SK-N-SH treated with all-trans-retinoic acid at 6 μM for 48 hours (cell line): ENCODE results near the gene PICK1.
A peak's percentile ranks its signal among the peaks of the same experiment; 100 is the strongest.

Experiments used
- ATAC-seq: fragments of 200-7000 bp; cut with Tn5 transposase; 3 replicates; pipeline ENCODE4 v1.9.1; 2020; ENCODE audit warnings: mild to moderate bottlenecking, moderate library complexity
- BACH2 ChIP-seq: fragments of 250-450 bp; sonication (Bioruptor Pico); IDR thresholded peaks from 2 replicates; pipeline ENCODE4 v1.9.0; 2021; ENCODE audit warnings: mild to moderate bottlenecking, borderline replicate concordance
- CSDC2 ChIP-seq: fragments of 250-450 bp; sonication (Bioruptor Pico); IDR thresholded peaks from 2 replicates; pipeline ENCODE4 v1.5.0; 2020; ENCODE audit warnings: mild to moderate bottlenecking, moderate library complexity
- ESRRG ChIP-seq: fragments of 250-450 bp; sonication (Bioruptor Pico); IDR thresholded peaks from 2 replicates; pipeline ENCODE4 v1.6.1; 2021; ENCODE audit warnings: mild to moderate bottlenecking
- GLIS3 ChIP-seq: fragments of 250-450 bp; sonication (Bioruptor Pico); IDR thresholded peaks from 2 replicates; pipeline ENCODE4 v1.5.0; 2020; ENCODE audit warnings: mild to moderate bottlenecking, moderate library complexity
- ISL1 ChIP-seq: fragments of 250-450 bp; sonication (Bioruptor Pico); IDR thresholded peaks from 2 replicates; pipeline ENCODE4 v2.1.2; 2022; ENCODE audit warnings: mild to moderate bottlenecking, moderate library complexity
- PPARA ChIP-seq: fragments of 250-450 bp; sonication (Bioruptor Pico); IDR thresholded peaks from 2 replicates; pipeline ENCODE4 v1.5.0; 2020; ENCODE audit warnings: mild to moderate bottlenecking, borderline replicate concordance
- RARB ChIP-seq: fragments of 250-450 bp; sonication (Bioruptor Pico); IDR thresholded peaks from 2 replicates; pipeline ENCODE4 v1.8.0; 2021; ENCODE audit warnings: mild to moderate bottlenecking, moderate library complexity
- TCF4 ChIP-seq: fragments of 250-450 bp; sonication (Bioruptor Pico); IDR thresholded peaks from 2 replicates; pipeline ENCODE4 v1.8.0; 2021; ENCODE audit warnings: mild to moderate bottlenecking, moderate library complexity, borderline replicate concordance
- TOX ChIP-seq: fragments of 250-450 bp; sonication (Bioruptor Pico); IDR thresholded peaks from 2 replicates; pipeline ENCODE4 v1.8.0; 2021; ENCODE audit warnings: mild to moderate bottlenecking, moderate library complexity, borderline replicate concordance
- ZFP3 ChIP-seq: fragments of 250-450 bp; sonication (Bioruptor Pico); IDR thresholded peaks from 2 replicates; pipeline ENCODE4 v1.5.0; 2020; ENCODE audit warnings: mild to moderate bottlenecking, moderate library complexity
- ZFP30 ChIP-seq: fragments of 450-650 bp; formaldehyde crosslinking; IDR thresholded peaks from 2 replicates; pipeline ENCODE4 v1.5.0; 2022; ENCODE audit warnings: mild to moderate bottlenecking, moderate library complexity
- ZNF8 ChIP-seq: fragments of 450-650 bp; formaldehyde crosslinking; IDR thresholded peaks from 2 replicates; pipeline ENCODE4 v1.5.0; 2020; ENCODE audit warnings: mild to moderate bottlenecking, moderate library complexity
- TF ChIP-seq, protein P1 (sequence below): fragments of 250-450 bp; sonication (Bioruptor Pico); IDR thresholded peaks from 2 replicates; pipeline ENCODE4 v1.5.1; 2021; ENCODE audit warnings: mild to moderate bottlenecking, moderate library complexity
- TF ChIP-seq, protein P2 (sequence below): fragments of 250-450 bp; sonication (Bioruptor Pico); IDR thresholded peaks from 2 replicates; pipeline ENCODE4 v1.8.0; 2021; ENCODE audit warnings: low read depth, mild to moderate bottlenecking, moderate library complexity, borderline replicate concordance
- TF ChIP-seq, protein P3 (sequence below): fragments of 250-450 bp; sonication (Bioruptor Pico); IDR thresholded peaks from 2 replicates; pipeline ENCODE4 v1.5.1; 2020; ENCODE audit warnings: low read depth, mild to moderate bottlenecking, moderate library complexity
- TF ChIP-seq, protein P4 (sequence below): fragments of 250-450 bp; sonication (Bioruptor Pico); IDR thresholded peaks from 2 replicates; pipeline ENCODE4 v1.8.0; 2020; ENCODE audit warnings: mild to moderate bottlenecking, moderate library complexity, borderline replicate concordance

PICK1 gene

DNA sequence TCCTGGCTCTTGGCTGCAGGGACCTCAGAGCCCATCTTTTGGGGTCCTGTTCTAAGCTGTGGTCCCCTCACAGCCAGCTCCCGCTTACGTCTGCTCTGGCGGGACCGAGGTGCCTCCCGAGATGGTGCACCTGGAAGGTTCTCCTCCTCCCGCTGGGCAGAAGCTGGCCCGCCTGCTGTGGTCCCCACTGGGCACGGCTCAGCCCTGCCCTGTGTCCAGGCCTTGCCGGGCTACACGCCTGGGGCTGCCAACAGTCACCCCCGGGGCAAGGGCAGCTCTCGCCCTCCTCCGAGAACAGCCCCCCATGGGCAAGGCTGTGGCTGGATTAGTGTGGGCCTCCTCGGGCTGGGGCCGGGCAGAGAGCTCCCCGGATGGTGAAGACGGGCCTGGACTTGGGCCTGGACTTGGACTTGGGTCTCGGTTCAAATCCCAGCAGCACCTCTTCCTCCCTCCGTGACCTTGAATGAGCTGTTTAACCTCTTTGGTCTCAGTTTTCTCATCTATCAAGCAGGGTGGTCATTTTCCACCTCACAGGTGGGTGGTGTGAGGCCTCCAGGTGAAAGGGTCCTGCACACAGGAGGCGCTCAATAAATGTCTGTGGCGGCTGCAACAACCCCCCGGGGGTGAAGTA is 52.3 kb downstream of the PICK1 start:
- TF ChIP-seq, protein P1, sequence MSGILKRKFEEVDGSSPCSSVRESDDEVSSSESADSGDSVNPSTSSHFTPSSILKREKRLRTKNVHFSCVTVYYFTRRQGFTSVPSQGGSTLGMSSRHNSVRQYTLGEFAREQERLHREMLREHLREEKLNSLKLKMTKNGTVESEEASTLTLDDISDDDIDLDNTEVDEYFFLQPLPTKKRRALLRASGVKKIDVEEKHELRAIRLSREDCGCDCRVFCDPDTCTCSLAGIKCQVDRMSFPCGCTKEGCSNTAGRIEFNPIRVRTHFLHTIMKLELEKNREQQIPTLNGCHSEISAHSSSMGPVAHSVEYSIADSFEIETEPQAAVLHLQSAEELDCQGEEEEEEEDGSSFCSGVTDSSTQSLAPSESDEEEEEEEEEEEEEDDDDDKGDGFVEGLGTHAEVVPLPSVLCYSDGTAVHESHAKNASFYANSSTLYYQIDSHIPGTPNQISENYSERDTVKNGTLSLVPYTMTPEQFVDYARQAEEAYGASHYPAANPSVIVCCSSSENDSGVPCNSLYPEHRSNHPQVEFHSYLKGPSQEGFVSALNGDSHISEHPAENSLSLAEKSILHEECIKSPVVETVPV (CRISPR knock-in tag) = no peak
- no peak for TF ChIP-seq ZFP3 (CRISPR knock-in tag)
- ATAC-seq = peak; percentile 30; the same call in 2 of the 3 replicates

DNA sequence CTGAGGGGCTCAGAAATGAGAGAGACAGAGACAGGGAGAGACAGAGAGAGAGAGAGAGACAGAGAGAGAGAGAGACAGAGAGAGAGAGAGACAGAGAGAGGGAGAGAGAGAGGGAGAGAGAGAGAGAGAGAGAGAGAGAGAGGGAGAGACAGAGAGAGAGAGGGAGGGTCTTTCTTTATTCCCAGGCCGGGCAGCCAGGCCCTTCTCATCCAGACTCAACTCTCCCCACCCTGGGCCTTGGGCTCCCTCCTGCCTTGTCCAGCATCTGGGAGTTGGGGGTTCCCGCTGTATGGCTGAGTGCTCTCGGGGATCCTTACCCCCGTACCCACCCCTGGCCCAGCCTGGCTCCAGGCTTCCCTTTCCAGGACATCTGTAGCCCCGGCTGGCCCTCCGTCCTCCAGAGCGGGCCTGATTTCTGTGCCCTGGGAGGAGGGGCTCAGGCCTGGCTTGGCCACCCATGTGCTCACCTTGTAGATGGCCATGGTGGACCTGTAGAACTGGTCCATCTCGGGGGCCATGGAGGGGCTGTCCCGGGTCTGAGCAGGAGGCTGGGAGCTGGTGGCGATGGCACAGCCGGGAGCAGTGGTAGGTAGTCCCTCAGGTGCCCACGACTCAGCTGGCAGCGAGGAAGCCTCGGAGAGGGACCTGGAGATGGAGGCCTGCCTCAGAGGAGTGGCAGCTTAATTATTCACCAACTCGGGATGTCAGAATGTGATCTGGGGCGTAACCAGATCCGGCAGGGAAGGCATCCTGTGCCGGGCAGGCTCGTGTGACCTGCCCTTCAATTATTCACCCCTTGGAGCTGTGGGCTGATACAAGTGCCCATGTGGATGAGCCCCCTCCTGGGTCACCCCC is 53.0 kb downstream of the PICK1 start, which contains the start of gene BAIAP2L2:
Gene BAIAP2L2, minus strand, starts transcription at position 677 of the 855 bp plus-strand sequence. Its CDS starts 159 bp downstream, at position 518.
- ATAC-seq = no peak

DNA sequence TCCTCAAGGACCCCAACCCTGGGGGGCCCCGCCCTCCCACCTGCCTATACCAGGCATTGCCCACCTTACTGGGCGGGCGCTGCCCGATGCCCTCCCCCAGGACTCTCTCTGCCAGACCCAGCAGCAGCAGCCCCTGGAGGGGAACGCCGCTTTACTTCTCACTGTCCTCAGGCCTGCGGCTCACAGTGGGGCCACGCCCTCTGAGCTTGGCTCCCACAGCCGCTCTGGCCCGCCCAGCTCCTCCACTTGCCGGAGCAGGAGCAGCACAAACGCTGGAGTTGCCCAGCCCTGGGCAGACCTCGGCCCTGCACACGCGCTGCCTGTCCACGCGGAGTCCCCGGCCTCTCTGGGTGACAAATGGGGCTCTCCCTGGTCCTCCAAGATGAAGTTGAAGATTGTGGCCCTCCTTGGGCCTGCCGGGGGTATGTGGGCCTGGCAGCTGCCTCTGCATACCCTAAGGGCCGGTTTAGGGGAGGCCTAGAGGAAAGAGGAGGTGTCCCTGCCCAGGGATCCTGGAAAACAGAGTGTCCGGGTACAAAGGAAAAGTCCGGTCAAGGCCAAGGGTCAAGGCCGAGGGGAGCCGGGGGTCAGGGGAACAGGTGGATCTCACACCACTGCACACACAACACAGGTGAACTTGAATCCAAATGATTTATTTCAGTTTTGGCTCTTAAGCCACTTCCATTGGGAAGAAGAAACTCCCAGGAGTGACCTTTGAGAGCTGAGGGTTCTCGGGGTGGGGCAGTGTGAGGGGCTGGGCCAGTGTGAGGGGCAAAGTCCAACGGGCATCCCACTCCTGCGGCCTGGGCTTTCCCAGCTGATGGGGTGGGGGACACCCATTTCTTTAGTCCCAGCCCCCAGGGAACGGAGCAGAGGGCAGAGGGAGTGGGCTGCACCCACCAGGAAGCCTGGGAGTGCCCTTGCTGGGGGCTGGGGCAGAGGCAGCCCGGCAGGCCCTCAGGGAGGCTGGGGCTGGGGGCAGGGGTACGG is 54.0 kb downstream of the PICK1 start:
- ATAC-seq = no peak
- TF ChIP-seq TCF4 (CRISPR knock-in tag) (no peak), CSDC2 (CRISPR knock-in tag) (no peak), BACH2 (CRISPR knock-in tag) (no peak), GLIS3 (no peak), ZNF8 (CRISPR knock-in tag) (no peak), ZFP30 (CRISPR knock-in tag) (no peak), PPARA (CRISPR knock-in tag) (no peak), RARB (CRISPR knock-in tag) (no peak), TOX (no peak)
- TF ChIP-seq, protein P2, sequence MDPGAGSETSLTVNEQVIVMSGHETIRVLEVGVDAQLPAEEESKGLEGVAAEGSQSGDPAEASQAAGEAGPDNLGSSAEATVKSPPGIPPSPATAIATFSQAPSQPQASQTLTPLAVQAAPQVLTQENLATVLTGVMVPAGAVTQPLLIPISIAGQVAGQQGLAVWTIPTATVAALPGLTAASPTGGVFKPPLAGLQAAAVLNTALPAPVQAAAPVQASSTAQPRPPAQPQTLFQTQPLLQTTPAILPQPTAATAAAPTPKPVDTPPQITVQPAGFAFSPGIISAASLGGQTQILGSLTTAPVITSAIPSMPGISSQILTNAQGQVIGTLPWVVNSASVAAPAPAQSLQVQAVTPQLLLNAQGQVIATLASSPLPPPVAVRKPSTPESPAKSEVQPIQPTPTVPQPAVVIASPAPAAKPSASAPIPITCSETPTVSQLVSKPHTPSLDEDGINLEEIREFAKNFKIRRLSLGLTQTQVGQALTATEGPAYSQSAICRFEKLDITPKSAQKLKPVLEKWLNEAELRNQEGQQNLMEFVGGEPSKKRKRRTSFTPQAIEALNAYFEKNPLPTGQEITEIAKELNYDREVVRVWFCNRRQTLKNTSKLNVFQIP (CRISPR knock-in tag) = no peak
- TF ChIP-seq, protein P3, sequence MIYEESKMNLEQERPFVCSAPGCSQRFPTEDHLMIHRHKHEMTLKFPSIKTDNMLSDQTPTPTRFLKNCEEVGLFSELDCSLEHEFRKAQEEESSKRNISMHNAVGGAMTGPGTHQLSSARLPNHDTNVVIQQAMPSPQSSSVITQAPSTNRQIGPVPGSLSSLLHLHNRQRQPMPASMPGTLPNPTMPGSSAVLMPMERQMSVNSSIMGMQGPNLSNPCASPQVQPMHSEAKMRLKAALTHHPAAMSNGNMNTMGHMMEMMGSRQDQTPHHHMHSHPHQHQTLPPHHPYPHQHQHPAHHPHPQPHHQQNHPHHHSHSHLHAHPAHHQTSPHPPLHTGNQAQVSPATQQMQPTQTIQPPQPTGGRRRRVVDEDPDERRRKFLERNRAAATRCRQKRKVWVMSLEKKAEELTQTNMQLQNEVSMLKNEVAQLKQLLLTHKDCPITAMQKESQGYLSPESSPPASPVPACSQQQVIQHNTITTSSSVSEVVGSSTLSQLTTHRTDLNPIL (CRISPR knock-in tag) = no peak
- TF ChIP-seq, protein P4, sequence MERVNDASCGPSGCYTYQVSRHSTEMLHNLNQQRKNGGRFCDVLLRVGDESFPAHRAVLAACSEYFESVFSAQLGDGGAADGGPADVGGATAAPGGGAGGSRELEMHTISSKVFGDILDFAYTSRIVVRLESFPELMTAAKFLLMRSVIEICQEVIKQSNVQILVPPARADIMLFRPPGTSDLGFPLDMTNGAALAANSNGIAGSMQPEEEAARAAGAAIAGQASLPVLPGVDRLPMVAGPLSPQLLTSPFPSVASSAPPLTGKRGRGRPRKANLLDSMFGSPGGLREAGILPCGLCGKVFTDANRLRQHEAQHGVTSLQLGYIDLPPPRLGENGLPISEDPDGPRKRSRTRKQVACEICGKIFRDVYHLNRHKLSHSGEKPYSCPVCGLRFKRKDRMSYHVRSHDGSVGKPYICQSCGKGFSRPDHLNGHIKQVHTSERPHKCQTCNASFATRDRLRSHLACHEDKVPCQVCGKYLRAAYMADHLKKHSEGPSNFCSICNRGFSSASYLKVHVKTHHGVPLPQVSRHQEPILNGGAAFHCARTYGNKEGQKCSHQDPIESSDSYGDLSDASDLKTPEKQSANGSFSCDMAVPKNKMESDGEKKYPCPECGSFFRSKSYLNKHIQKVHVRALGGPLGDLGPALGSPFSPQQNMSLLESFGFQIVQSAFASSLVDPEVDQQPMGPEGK (CRISPR knock-in tag) = no peak

More for the DNA sequence above, 53.0 kb downstream of the PICK1 start, which contains the start of gene BAIAP2L2:
- TF ChIP-seq, protein P3 (CRISPR knock-in tag) = no peak
- TF ChIP-seq ESRRG (CRISPR knock-in tag) = no peak
- TF ChIP-seq, protein P1 (CRISPR knock-in tag) = no peak
- TF ChIP-seq, protein P4 (CRISPR knock-in tag) = no peak
- no peak for TF ChIP-seq CSDC2 (CRISPR knock-in tag)
- TF ChIP-seq ISL1 = no peak
